Left kidney (tissue), 2 donors: ENCODE results near the gene USP37. TPM values are rescaled to one million over a fixed set of nuclear protein-coding genes. Genes with fewer than 3 reads are reported as not detected.
A peak's percentile ranks its signal among the peaks of the same experiment; 100 is the strongest.

Experiments used
- DNase-seq: peaks from one replicate; pipeline ENCODE4 v3.0.0-alpha.2; 2013
- polyA plus RNA-seq: library from polyadenylated mRNA; unstranded; fragments of 120-200 nt; gene quantifications from one replicate; pipeline ENCODE4 v1.2.1, GENCODE V29; 2013; ENCODE audit not compliant: insufficient read length

Gene USP37
- polyA plus RNA-seq, 1 donor, result 17.6 TPM

DNA sequence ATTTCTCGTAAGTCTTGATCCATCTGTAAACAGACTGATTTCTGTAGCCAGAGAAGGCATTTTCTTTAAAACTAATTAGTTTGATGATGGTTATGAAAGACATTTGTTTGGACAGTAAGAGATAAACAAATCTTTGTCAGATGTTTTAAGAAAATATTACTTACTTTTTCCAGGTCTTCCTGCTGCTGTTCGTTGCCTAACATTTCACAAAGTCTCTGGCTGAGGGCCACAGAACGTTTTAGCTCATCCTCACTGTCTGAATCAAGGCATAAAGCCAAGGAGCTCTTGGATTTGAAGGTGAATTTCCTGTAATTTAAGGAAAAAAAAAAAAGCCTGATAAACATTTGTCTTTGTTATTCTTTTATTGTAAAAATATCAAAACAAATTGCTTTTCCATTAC lies 91.5 kb downstream of the USP37 start:
- no peak for DNase-seq

DNA sequence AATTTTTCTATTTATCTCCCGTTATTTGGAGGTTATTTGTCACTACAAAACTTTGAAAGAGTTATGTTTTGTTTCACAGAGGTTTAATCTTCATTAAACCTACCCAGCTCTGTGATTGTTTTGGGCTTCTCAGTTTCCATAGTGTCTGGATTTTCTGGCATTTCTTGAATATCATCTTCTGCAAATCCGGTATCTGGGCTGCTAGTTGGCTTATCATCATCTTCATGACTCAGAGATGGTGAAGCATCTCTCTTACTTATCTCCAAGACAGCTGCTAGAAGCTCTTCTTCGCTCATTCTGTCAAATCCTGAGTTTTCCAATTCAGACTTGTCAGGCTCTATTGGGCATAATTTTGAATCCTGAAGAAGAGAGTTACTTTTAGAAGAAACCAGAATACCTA lies 93.6 kb downstream of the USP37 start:
- no peak for DNase-seq

DNA sequence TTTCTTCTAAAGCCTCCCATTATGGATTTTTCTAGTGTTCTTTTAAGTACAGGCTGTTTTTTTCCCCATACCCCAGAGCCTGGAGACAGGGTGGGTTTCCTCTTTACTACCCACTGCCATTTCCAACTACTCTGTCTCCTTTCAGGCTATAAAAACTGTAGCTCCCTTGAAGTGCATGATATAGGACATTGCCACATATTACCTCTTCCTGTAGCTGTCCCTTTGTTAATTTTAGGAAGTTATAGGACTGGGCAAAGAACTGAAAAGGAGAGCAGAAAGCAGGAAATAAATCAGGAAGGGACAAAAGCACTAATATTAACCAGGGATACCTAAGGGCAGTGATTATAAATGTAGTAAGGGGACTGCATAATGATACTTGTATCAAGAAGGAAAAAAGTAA lies 95.2 kb downstream of the USP37 start:
- DNase-seq, result no peak

DNA sequence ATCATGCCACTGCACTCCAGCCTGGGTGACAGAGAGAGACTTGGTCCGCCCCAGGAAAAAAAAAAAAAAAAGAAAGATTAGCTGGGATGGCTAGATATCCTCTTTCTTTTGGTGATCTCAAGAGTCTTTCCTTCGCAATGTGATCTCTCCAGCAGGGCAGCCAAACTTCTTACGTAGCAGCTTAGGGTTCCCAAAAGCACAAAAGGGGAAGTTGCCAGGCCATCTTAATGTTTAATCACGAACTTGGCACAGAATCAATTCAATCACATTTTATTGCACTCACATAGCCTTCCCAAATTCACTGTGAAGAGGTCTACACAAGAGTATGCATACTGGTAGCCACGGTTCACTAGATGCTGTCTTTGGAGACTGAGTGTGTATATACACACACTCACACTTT lies 96.2 kb downstream of the USP37 start:
- DNase-seq, result no peak

DNA sequence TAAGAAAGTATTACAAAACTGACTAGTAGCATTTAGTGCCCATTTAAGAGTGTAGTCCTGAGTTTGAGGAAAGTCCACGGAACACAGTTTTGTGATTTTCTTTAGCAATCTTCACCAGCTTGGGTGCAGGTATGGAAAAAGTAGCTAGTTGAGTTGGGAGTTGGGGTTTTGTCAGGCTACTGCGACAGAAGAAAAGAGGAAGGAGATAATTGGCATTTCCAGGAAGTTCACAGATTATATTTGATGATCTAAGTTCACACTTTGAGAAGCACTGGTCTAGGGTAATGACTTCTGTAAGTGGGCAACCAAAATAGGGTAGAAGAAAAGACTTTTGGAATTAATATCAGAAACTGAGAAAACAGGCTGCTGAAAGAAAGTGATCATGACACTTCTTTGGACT lies 97.1 kb downstream of the USP37 start:
- no peak for DNase-seq

DNA sequence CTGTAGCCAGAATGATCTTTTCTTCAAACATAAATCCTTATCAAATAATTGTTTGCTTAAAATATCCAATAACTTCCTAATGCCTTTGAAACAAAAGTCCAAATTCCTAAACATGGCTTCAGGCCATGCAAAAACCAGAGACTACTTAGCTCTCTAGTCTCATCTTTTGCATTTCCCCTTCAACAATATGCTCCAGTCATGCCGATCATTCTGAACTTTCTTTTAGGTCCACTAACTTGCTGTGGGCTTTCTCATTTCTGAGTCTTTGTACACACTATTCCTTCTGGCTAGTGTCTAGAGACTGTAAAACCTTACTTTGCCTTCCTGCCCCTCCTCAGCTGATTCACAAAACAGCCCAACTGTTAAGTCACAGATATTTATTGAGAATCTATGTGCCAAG lies 97.7 kb downstream of the USP37 start:
- no peak for DNase-seq

DNA sequence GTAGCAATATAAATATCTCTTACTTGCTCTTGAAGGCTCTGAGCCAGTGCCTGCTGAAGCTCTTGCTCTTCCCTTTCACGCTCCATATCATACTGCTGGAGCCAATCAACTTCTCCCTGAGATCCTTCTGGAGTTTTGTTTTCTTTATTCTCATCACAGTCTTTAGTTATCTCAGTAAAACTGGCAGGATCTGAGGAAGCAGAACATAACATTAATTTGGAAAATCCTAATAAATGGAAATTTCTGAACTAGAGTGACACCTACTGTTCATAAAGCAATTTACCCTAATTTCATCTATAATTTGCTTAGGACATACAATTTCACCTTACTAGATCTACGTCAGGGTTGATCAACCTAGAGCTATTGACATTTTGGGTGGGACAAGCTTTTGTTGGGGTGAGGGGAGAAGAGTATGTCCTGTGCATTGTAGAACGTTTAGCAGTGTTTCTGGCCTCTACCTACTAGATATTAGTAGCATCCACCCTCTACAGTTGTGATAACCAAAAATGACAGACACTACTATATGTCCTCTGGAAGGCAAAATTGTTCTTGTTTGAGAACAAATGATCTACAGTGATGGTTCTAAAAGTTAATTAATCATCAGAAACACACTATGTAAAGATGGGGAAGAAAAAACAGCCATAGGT lies 102.0 kb downstream of the USP37 start:
- peak; percentile 35 for DNase-seq

DNA sequence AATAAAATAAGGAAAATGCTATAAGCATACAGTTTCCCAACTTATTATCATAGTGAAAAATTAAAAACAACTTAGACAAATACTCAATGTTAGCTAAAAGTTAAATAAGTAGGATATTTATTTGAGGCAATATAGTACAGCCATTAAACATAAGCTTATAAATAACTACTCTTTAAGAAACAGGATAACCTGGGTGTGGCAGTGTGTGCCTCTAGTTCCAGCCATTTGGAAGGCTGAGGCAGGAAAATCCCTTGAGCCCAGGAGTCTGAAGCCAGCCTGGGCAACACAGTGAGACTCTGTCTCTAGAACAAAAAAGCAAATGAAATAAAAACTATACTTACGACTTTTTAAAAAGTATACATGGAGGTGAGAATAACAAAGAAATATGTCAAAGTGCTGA lies 109.6 kb downstream of the USP37 start:
- no peak for DNase-seq

DNA sequence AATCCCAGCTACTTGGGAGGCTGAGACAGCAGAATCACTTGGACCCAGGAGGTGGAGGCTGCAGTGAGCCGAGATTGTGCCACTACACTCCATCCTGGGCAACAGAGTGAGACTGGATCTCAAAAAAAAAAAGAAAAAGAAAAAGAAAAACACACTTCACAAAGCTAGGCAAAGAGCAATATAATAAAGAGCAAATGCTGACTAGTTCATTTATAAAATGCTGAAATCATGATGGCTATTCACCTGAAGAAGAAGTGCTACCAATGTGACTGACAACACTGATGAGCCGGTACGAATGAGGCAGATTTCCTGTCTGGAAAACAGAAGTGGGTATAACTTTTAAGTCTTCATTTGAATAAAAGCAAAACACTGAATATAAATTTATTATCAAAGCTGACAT lies 111.3 kb downstream of the USP37 start:
- no peak for DNase-seq

DNA sequence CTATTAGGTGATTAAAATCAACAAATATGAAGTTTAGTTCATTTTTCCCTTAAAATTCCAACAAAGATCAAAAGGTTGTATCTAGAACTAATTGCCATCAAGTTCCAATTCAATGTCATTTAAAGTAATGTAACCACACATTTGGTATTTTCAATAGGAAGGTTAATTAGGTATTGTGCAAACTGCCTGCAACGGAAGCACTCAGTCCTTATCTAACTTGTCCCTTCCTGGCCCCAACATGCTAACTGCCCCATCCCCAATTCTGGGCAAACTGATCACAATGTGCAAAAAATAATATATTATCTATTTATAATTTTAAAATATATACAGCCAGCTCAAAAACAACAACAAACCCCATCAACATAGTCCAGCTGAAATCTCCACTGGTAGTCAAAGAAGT lies 116.1 kb downstream of the USP37 start:
- no peak for DNase-seq

DNA sequence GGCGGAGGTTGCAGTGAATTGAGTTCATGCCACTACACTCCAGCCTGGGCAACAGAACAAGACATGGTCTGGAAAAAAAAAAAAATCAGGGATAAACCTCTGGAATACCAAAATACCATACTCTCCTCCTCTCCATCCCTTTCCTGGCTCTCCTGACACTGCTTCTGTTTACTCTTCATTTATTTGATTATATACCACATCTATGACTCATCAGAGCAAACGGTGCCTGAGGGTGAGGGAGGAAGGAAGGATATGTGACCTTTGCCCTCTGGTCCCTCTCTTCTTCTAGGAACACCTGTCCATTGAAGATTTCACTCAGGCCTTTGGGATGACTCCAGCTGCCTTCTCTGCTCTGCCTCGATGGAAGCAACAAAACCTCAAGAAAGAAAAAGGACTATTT lies 119.2 kb downstream of the USP37 start:
- no peak for DNase-seq

DNA sequence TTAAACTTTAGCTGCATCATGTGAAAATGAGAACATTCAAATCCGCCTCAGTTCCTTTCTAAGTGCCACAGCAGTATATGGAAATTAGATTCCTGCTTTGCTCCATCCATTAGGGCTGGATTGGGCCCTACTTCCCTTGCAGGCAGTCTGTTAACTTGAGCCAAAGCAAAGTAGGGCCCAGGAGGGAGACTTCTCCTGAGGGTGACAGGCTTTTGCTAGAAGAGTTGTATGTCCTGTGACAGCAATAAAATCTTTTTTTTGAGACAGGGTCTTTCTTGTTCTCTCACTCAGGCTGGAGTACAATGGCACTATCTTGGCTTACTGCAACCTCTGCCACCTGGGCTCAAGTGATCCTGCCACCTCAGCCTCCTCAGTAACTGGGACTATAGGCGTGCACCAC lies 121.1 kb downstream of the USP37 start:
- DNase-seq, result no peak

DNA sequence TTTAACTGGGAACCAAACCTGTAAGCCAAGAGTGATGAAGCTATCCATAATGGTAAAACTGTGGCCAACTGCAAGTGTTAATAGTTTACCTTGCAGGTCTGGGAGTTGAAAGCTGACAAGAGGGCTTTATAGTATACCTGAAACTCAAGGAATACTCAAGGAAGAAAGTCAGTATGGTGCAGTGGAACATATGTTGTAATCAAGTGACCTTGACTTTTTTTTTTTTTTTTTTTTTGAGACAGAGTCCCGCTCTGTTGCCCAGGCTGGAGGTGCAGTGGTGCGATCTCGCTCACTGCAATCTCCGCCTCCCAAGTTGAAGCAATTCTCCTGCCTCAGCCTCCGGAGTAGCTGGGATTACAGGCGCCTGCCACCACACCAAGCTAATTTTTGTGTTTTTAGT lies 121.6 kb downstream of the USP37 start:
- DNase-seq, result no peak

DNA sequence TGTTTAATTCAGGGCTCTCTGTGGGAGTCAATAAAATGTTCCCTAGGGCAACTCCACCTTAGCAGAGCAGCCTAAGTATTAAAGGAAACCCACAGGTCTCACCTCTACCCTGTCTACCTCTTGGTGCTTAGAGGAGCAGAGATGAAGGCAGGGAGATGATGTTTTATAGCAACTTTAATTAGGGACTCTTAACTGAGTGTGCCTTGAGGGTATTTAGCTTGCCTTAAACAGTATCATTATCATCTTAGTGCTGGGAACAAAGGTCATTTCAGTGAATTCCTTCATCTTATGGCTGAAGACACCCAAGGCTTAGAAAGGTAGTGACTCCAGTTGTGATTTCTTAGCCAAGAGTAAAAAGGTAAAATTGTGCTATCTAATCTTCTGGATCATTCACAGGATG lies 122.5 kb downstream of the USP37 start:
- DNase-seq, result no peak

DNA sequence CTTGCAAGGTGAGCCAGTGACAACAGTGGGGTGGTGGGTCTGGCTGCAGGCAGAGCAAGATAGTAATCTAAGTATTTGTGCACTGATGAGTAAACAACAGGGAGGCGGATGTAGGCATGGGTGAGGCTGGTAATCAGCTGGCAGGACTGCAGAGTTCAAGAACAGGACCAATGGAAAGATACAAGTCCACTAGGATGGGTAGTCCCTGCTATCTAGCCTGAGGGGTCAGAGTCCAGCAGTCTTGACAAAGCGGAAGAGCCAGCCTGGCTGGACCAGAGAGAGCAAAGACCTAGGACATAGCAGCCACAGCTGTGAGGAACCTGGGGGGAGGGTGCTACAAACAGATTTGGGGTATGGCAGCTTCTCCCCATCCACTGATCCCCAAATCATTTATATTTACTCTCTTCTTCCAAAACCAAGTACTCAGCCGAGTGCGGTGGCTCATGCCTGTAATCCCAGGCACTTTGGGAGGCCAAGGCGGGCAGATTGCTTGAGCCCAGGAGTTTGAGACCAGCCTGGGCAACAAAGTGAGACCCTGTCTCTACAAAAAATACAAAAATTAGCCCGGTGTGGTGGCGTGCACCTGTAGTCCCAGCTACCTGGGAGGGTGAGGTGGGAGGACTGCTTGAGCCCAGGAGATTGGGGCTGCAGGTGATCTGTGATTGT lies 123.3 kb downstream of the USP37 start:
- no peak for DNase-seq

DNA sequence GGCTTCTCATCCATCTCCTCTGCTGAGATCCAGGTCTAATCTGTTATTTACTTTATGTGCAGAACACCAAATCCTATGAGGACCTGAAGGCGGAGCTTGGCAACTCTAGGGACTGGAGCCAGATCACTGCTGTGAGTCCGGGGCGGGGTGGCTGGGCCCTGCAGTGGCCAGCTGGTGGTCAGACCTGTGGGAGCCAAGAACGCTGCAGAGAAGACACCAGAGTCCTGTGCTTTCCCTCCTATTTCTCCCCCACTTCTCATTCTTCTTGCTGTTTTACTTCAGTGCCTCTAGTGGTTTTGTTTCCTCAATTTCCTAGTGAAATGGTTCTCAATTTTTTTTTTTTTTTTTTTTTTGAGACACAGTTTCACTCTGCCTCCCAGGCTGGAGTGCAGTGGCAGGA lies 129.6 kb downstream of the USP37 start:
- no peak for DNase-seq

DNA sequence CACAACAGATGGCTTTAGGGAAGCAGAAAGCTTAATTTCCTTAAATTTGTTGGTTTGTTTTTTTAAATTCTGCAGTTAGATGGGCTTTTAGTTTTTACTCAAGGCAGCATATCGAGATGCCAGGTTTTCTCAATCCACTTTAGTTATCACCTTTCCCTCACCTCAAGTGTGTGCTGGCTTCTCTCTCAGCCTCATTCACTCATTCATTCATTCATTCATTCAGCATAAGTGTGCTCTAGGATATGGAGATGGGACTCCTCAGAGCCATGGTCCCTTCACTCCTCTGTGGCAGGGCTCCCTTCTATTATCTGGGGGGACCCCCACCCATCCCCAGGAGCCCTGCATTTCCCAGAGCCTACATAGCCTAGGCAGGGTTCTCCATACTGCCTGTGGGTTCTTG lies 130.2 kb downstream of the USP37 start:
- DNase-seq, result no peak

DNA sequence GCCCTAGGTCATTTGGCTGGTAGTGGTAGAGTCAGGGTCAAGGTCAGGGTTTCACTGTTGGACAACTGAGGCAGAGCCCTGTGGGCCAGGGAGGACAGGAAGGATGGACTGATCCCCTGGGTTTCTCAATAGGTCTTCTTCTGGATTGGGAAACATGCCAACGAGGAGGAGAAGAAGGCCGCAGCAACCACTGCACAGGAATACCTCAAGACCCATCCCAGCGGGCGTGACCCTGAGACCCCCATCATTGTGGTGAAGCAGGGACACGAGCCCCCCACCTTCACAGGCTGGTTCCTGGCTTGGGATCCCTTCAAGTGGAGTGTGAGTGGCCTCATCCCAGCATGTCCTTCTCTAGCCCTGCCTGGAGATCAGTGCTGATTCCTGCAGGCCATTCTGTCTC lies 131.2 kb downstream of the USP37 start:
- no peak for DNase-seq

DNA sequence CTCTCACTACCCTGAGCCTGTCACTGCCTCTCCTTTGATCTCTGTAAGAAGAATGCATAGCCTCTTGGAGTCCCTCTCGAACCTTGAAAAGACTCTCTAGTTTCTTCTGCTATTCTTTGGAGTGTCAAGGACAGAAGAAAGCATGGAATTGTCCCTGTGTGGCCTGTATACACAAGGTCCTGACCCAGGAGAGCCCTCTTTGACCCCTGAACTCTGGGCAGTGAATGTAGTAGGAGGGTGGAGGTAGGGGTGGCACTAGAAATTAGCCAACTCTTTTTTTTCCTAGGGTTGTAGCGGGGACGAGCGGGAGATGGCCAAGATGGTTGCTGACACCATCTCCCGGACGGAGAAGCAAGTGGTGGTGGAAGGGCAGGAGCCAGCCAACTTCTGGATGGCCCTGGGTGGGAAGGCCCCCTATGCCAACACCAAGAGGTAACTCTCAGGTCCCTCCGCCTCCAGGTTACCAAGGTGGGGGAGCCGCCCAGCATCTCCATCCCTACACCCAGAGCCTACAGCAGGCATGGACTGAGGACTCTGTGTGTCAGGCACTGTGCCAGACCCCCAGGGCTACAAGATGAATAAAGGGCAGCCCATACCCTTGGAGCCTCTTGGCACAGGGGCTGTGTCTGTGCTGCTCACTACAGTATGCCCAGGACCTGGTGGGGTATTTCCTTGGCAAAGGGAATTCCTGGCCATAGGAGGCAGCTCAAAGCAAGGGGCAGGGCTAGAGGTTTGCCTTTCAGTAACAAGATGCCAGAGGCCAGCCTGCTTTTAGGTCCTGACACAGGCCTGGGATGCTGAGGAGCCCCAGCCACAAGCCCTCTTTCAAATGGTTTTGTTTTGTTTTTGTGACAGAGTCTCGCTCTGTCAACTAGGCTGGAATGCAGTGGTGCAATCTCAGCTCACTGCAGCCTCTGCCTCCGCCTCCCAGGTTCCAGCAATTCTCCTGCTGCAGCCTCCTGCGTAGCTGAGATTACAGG lies 132.9 kb downstream of the USP37 start:
- DNase-seq, result no peak

DNA sequence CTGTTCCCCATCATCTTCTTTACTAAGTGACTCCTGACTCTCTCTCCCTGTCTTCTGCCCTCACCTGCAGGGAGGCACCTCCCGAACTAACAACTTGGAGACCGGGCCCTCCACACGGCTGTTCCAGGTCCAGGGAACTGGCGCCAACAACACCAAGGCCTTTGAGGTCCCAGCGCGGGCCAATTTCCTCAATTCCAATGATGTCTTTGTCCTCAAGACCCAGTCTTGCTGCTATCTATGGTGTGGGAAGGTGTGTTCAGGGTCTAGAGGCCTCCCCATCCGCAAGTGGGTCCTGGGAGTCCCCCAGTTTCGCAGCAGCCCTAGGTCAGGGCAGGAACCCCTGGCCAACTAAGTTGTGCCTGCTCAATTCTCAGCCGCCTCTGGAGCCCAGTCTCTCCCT lies 133.7 kb downstream of the USP37 start:
- no peak for DNase-seq

DNA sequence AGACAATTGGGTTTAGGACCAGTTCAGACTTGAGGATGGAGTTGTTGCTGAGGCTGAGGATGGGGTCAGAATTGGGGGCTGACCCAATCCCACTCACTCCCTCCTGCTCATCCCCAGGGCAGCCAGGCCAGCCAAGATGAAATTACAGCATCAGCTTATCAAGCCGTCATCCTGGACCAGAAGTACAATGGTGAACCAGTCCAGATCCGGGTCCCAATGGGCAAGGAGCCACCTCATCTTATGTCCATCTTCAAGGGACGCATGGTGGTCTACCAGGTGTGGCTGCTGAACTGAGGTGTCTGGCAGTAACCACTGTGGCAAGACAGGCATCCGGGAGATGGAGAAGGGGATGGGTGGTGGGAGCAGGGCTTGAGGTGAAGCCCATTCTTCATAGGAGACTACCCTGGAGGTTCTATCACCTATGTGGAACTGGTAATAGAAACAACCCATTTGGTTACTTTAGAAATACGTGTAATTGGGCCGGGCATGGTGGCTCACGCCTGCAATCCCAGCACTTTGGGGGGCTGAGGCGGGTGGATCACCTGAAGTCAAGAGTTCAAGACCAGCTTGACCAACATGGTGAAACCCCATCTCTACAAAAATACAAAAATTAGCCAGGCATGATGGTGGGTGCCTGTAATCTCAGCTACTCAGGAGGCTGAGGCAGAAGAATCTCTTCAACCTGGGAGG lies 135.3 kb downstream of the USP37 start:
- no peak for DNase-seq

DNA sequence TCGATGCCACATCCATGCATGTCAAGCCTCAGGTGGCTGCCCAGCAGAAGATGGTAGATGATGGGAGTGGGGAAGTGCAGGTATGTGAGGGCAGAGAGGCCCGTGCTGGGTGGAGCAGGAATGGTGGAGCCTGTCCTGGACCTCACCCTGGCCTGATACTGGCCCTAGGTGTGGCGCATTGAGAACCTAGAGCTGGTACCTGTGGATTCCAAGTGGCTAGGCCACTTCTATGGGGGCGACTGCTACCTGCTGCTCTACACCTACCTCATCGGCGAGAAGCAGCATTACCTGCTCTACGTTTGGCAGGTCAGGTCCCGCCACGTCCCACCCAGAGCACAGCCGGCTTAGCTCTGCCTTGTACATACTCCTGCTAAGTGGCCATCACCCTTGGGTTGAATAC lies 136.3 kb downstream of the USP37 start:
- DNase-seq, result no peak

DNA sequence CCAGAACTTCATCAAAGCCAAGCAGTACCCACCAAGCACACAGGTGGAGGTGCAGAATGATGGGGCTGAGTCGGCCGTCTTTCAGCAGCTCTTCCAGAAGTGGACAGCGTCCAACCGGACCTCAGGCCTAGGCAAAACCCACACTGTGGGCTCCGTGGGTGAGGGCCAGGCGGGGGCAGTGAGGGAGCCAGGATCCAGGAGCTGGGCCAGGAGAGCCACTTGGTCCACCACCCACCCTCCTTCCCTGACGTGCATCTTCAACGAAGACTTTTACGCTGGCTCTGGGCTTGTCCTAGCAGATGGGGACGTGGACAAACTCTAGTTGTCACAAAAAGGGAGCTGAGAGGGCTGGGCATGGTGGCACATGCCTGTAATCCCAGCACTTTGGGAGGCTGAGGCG lies 137.4 kb downstream of the USP37 start:
- DNase-seq, result no peak
